GM18868 (cell line): ENCODE data around the gene PDE6B.

Experiments used
- ATAC-seq: cut with Tn5 transposase; IDR thresholded peaks from one replicate; pipeline ENCODE4 v1.9.1; 2021; ENCODE audit warnings: mild to moderate bottlenecking, moderate library complexity; ENCODE audit not compliant: unreplicated experiment

The PDE6B gene

DNA sequence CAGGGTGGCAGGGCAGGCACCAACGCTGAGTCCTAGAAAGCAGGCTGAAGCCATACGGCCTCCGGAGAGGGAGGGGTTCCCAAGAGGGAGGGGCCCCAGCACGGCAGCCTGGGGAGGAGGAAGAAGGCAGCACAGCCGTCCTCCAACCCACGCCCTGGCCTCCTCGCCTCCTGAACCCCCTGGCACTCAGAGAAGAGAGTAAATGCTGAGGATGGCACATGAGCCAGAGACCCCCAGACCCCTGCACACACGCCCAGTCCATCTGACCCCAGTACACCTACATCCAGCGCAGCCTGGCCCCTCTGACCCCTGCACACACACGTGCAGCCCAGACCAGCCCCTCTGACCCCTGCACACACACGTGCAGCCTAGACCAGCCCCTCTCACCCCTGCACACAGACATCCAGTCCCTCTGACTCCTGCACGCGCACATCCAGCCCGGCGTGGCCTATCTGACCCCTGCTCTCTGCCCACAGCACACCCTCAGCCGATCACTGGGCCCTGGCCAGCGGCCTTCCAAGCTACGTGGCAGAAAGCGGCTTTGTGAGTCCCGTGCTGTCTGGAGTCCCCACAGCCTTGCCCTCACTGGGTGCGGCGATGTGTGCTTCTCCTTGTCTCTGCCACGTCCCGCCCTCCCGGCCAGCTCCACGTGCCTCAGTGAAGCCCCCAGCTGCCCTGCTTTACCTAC lies 30.2 kb downstream of the PDE6B start:
- no peak for ATAC-seq

DNA sequence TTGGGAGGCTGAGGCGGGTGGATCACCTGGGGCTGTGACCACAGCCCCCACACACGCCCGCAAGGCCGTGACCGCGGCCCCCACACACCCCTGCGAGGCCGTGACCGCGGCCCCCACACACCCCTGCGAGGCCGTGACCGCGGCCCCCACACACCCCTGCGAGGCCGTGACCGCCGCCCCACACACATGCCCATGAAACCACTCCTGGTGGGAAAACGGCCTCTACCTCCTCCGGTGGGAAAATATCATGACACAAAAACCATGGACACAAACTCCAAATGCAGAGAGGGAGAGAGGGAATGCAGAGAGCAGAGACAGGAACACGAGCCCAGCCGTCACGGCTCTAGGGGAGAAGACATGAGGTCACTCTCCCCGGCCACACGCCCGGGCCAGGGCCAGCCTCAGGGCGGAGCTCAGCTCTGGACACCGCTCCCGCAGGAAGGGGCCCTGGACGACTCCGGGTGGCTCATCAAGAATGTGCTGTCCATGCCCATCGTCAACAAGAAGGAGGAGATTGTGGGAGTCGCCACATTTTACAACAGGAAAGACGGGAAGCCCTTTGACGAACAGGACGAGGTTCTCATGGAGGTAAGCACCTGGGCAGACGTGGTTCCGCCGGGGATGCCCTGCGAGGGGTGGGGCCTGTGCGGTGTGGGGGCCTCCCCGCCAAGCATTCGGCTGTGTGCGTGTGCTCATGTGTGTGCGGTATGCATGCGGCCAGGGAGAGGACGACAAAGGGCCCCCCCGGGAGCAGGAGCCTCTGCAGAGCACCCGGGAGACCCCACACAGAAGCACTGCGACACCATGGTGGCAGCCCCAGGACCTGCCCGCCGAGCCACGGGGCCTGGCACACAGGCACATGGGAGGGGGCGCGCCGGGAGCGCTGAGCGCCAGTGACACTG lies 31.3 kb downstream of the PDE6B start:
- no peak for ATAC-seq

DNA sequence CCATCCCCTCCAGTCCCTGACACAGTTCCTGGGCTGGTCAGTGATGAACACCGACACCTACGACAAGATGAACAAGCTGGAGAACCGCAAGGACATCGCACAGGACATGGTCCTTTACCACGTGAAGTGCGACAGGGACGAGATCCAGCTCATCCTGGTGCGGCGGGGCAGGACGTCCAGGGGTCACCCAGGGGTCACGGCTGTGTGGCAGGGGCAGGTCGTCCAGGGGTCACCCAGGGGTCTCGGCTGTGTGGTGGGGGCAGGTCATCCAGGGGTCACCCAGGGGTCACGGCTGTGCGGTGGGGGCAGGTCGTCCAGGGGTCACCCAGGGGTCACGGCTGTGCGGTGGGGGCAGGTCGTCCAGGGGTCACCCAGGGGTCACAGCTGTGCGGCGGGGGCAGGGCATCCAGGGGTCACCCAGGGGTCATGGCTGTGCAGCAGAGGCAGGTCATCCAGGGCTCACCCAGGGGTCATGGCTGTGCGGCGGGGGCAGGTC lies 32.0 kb downstream of the PDE6B start:
- no peak for ATAC-seq

DNA sequence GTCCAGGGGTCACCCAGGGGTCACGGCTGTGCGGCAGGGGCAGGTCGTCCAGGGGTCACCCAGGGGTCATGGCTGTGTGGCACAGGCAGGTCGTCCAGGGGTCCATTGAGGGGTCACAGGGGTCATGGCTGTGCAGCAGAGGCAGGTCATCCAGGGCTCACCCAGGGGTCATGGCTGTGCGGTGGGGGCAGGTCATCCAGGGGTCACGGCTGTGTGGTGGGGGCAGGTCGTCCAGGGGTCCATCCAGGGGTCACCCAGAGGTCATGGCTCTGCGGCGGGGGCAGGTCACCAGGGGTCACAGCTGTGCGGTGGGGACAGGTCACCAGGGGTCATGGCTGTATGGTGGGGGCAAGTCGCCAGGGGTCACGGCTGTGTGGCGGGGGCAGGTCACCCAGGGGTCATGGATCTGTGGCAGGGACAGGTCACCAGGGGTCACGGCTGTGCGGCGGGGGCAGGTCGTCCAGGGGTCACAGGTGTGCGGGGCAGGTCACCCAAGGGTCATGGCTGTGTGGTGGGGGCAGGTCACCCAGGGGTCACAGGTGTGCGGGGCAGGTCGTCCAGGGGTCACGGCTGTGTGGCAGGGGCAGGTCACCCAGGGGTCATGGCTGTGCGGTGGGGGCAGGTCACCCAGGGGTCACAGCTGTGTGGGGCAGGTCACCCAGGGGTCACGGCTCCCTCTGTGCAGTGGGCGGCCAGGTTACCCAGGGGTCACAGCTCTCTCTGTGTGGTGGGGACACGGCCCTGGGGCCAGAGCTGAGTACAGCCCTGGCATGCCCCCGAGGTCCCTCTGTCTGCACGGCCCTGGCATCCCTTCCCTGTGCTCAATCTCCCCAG lies 32.7 kb downstream of the PDE6B start:
- no peak for ATAC-seq

DNA sequence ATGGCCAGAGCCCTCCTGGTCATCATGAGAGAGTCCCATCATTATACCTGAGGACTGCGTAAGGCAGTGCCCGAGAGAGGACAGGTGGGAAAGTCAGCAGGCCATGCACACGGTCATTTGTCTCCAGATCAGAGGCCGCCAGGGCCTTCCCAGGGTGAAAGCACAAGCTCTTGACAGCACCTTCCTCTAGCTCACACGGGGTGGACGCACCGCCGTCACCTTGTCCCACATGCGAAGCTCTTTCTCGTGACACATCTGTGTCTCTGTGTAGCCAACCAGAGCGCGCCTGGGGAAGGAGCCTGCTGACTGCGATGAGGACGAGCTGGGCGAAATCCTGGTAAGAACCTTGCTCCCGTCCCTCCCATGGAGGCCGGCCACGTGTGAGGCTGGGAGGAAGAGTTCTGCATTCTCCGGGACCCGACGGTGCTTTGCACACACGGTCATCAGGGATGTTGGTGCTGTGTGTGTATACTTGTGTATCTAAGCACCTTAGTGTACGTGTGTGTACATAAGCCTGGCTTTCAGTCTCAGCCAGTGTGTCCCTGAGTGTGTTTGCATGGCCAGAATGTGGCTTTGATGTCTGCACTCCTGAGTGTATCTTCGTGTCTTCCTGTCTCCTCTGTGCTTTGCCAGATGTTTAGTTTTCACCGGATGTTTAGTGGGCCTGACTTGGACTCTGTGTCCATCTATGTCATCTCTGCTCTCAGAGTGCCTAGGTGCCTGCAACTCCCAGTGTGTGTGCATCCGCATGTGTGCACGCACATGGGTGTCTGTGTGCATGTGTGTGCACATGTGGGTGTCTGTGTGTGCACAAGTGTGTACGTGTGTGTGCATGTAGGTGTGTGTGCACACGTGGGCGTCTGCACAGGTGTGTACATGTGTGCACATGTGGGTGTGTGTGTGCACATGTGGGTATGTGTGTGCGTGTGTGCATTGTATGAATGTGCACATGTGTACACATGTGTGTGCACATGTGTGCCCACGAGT lies 33.6 kb downstream of the PDE6B start:
- no peak for ATAC-seq

DNA sequence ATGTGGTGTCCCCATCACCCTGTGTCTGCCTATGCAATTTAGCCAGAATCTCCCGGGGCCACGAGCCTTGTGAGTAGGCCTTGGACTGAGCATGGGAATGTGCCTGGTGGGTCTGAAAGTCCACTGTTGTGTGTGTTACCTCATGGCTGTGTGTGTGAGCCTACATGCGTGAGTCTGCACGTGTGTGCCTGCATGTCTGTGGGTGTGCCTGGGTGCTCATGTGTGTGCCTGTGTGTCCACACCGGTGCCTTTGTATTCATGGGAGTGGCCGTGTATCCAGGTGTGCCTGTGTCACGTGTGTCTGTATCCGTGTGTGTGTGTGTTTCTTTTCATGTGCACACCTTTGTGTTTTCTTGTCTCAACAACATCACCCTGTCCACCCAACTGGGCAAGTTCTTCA lies 34.5 kb downstream of the PDE6B start:
- no peak for ATAC-seq

DNA sequence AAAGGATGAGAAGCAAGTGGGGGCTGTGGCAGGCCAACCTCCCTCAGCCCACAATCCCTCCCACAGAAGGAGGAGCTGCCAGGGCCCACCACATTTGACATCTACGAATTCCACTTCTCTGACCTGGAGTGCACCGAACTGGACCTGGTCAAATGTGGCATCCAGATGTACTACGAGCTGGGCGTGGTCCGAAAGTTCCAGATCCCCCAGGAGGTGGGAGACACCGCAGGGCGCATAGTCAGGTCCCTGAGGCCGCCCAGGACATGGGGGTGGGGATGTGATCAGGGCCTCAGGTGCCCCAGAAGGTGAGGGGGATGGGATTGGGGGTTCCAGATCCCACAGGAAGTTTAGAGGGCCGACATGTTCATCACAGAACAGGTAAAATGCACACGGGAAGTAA lies 35.0 kb downstream of the PDE6B start:
- no peak for ATAC-seq

DNA sequence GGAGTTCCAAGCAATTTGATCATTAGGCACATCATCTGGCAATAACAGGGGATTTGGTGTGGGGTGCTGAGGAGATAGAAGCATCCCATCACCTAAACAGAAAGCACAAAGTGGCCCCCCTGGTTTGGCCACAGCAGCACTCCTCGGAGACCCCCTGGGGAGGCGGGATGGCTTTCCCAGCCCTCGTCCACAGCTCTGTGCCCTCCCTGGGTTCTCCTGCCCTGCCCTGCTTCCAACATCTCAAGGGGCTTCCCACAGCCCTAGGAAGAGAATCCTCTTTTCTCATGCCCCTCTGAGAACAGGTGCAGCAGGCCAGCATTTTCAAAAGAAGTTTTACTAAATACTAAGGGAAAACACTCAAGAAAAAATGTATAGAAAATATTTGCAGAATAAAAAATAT lies 35.9 kb downstream of the PDE6B start:
- no peak for ATAC-seq

DNA sequence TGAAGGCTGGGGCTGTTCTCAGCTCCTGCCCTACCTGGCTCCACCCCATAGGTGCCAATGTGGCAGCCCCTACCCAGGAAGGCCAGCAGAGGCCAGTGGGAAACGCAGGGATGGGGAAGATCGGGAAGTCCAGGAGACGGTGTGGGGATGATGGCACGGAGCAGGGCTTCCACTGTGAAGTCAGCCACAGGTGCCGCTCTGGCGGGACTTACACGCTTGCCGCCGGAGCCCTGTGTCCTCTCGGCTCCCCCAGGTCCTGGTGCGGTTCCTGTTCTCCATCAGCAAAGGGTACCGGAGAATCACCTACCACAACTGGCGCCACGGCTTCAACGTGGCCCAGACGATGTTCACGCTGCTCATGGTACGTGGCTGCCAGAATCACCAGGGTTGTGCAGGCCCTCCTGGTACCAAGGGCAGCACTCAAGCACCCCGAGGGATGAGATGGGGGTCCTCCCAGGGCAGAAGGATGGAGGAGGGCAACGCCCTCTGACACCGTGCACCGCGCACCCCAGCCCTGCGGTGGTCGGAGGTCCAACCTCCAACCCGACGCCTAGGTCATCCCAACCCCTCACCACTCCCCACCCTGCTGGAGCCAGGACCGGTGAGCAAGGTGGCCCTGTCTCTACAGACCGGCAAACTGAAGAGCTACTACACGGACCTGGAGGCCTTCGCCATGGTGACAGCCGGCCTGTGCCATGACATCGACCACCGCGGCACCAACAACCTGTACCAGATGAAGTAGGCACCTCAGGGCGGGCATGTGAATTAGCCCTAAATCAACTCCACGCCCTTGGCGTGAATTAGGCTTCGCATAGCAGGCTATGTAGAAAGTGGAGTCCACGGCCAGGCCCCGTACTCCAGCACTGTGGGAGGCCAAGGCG lies 36.7 kb downstream of the PDE6B start:
- ATAC-seq = no peak

DNA sequence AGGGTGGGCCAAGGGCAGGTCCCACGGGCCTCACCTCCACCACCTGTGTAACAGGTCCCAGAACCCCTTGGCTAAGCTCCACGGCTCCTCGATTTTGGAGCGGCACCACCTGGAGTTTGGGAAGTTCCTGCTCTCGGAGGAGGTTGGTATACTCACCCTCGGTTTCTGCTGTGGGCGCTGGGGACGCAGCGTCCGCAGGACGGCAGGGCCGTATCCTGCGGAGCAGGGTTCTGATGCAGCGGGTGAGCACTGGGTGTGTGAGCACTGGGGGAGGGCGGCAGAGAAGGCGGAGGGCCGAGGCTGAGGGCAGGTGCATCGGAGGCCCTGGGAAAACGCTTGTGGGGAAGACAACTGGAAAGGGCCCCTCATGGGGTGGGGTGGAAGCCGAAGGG lies 37.7 kb downstream of the PDE6B start:
- peak; percentile 13 for ATAC-seq

DNA sequence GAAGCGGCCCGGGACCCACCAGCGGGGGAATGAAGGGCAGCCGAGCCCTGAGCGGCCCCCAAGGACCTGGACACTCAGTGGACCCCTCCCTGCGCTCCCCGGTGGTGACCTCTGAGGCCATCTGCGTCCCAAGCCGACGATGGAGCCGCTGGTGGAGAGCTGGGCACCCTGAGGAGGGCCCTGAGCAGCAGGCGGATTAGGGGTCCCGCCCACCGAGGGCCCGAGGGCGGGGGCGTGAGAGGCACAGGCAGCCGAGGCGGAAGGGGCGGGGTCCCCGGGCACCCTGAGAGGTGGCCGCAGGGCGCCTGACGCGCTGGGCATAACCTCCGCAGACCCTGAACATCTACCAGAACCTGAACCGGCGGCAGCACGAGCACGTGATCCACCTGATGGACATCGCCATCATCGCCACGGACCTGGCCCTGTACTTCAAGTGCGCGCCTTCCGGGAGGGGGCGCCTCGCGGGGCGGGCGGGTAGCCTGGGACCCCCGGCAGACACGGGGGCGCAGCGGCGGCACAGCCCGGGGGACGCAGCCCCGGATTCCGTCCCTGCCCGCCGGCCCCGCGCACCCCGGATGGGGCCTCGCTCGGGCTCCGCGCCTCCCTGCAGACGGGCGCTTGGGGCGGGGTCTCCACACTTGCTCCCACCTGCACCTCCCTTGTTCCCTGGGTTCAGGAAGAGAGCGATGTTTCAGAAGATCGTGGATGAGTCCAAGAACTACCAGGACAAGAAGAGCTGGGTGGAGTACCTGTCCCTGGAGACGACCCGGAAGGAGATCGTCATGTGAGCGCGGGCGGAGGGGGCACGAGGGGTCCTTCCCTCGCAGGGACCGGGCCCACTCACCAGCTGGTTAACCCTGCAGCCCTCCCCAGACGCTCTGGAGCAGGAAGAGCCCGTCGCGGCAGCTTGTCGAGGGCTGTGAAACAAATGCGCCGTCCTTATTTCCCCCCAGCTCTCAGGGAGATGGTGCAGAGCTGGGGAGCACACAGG lies 38.4 kb downstream of the PDE6B start:
- ATAC-seq = peak; percentile 67

DNA sequence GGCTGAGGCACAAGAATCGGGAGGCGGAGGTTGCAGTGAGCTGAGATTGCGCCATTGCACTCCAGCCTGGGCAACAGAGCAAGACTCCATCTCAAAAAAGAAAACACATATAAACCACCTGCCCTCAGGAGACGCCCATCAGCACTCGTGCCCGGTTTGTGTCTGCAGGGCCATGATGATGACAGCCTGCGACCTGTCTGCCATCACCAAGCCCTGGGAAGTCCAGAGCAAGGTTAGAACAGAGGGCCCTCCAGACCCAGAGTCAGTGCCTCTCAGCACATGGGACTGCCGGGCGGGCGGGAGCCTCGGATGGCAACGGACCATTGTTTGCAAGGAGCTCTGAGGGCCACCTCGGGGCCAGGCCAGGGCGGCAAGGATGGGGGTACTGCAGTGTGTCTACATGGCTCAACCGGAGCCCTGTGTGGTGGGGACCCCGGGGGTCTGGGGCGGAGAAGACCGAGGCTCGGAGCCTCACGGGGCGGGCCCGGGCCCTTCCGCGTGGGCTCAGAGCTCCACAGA lies 39.4 kb downstream of the PDE6B start:
- ATAC-seq = no peak

DNA sequence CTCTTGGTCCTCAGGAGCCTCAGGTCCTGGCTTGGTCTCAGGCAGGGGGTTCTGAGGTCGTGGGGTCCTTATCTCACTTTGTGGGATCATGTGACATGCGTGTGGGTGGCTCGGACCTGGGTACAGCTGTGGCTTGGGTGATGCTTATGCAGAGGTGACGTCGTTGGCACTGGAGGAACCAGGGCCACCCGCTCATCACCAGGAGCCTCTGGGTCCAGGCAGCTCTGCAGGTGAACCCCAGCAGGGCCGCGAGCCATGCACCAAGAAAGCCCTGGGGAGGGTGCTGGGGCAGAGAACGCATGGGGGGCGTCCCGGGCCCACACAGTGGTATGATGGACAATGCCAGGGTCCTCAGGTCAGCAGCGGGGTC lies 40.0 kb downstream of the PDE6B start:
- ATAC-seq = no peak

DNA sequence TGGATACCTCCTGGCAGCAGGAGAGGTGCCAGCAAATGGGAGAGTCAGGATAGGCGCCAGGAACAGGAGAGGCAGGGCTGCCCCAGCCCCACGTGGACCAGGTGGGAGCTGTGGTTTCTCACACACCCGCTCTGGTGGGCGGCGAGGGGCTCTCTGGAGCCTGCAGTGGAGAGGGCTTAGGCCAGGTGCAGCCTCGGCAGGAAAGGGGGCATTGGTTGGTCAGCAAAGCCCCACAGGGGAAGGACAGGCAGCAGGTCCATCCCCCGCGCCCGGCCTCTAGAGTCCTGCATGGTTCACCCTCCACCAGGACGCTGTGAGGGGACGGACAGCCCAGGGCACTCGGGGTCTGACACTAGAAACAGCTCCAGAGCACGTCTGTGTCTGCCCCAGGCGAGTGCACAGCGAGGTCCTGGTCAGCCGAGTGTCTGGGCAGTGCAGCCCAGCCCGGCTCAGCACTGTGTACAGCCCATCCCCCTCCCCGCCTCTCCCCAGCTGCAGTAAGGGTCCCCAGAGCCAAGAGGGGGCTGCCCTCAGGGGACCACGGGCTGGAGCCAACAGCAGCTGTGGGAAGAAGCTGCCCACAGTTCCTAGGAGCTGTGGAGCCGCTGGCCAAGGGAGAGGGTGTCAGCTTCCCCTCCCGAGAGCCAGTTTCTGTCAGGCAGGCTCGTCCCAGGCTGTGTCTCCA lies 40.5 kb downstream of the PDE6B start:
- ATAC-seq = no peak

DNA sequence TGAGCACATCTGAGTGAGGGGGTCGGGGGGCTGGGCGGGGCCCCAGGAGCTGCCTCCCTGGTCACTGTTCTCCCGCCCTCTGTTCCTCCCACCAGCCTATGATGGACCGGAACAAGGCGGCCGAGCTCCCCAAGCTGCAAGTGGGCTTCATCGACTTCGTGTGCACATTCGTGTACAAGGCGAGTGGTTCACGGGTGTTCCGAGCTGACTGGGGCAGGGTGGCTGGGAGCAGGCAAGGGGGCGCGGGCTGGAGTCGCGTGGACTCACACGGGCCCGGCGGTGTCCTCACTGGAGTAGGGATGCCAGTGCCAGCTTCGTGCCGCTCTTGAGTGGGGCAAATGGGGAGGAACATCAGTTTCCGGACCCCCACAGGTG lies 41.0 kb downstream of the PDE6B start:
- no peak for ATAC-seq

DNA sequence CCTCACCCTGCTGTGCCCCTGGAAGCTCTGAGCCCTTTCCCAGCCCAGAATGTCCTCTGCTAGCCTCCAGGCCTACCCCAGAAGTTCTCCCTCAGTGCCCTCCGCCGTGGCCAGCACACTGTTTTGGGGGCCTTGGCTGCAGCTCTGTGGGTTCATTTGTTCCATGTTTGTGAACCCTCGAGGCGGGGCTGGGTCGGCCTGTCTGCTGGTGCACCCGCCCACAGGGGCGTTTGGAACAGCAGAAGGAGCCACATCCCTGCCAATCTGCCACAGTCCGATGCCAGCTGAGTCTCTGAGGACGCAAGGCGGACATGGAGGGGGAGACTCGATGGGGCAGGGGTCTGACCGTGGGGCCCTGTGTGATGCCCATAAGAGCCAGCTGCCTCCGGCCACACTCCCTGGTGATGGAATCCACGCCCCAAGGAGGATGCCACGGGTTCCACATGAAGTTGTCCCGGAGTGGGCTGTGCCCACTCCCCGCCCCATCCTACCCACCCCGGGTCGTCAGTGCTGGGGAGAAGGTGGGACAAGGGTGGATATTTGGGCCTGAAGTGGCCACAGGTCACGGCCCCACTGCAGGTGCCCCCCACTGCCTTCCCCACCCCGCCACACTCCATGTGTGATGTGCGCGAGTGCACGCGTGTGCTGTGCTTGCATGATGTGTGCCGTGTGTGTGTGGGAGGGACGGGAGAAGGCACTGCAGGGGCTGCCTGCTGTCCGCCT lies 41.6 kb downstream of the PDE6B start:
- ATAC-seq = no peak

DNA sequence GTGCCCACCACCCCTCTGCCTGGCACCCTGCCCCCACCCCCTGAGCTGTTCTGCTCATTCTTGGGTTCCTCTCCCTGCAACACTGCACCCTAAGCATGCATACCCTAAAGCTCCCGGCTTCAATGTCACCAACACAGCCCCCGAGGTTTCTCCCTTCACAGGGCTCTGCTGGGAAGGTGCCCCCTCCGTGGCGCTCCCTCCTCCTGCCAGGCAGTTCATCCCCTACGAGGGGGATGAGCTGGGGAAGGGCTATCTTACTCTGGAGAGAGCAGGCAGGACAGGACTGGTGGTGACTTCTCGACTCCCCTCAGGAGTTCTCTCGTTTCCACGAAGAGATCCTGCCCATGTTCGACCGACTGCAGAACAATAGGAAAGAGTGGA lies 42.2 kb downstream of the PDE6B start:
- ATAC-seq = no peak
